HL-60 (cell line): ENCODE results near the gene VPS26C.
"Not testable (repeated sequence)": the region's sequence is repeated elsewhere in the genome, so short reads cannot be mapped to it uniquely, and the experiment has no call there.

Experiments
- POLR2AphosphoS5 ChIP-seq: IDR thresholded peaks from 2 replicates; pipeline ENCODE4 v1.6.1; 2012; ENCODE audit warnings: low read depth
- TF ChIP-seq, protein P1 (sequence below): IDR thresholded peaks from one replicate; pipeline ENCODE4 v1.5.1; 2011; ENCODE audit warnings: low read length, control low read depth, inconsistent platforms; ENCODE audit not compliant: insufficient read depth

- TF ChIP-seq, protein P1, sequence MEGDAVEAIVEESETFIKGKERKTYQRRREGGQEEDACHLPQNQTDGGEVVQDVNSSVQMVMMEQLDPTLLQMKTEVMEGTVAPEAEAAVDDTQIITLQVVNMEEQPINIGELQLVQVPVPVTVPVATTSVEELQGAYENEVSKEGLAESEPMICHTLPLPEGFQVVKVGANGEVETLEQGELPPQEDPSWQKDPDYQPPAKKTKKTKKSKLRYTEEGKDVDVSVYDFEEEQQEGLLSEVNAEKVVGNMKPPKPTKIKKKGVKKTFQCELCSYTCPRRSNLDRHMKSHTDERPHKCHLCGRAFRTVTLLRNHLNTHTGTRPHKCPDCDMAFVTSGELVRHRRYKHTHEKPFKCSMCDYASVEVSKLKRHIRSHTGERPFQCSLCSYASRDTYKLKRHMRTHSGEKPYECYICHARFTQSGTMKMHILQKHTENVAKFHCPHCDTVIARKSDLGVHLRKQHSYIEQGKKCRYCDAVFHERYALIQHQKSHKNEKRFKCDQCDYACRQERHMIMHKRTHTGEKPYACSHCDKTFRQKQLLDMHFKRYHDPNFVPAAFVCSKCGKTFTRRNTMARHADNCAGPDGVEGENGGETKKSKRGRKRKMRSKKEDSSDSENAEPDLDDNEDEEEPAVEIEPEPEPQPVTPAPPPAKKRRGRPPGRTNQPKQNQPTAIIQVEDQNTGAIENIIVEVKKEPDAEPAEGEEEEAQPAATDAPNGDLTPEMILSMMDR, result not testable (repeated sequence)
- not testable (repeated sequence) for TF ChIP-seq POLR2AphosphoS5
Measured at GRCh38 chr21:37222248-37222647, 44.9 kb downstream of the VPS26C start.
